Measurements from ENCODE around the gene PSPN.

The PSPN gene

GRCh38 chr19:6374711-6375410 lies 872 bp downstream of the PSPN start:
- no peak overlapping the region for H3K4me3 ChIP-seq (ENCODE audit: low read depth, low read length)
- no peak for TF ChIP-seq CTCF (conservative IDR thresholded peaks at IDR 0.05; ENCODE audit: low read depth, low read length)
- DNase-seq (ENCODE audit: low read depth): no peak

GRCh38 chr19:6374161-6374709 lies 1.5 kb downstream of the PSPN start:
- DNase-seq (ENCODE audit: low read depth): no peak
- no peak for TF ChIP-seq CTCF (conservative IDR thresholded peaks at IDR 0.05; ENCODE audit: low read depth, low read length)
- H3K4me3 ChIP-seq (ENCODE audit: low read depth, low read length): no peak overlapping the region

GRCh38 chr19:6373813-6374108 lies 2.0 kb downstream of the PSPN start:
- peak overlapping the region; percentile 62 for H3K4me3 ChIP-seq (ENCODE audit: low read depth, low read length)
- no peak for DNase-seq (ENCODE audit: low read depth)
- no peak for TF ChIP-seq CTCF (conservative IDR thresholded peaks at IDR 0.05; ENCODE audit: low read depth, low read length)

GRCh38 chr19:6373096-6373812 lies 2.5 kb downstream of the PSPN start:
- H3K4me3 ChIP-seq (ENCODE audit: low read depth, low read length): peak overlapping the region; percentile 93
- DNase-seq (ENCODE audit: low read depth): peak; percentile 99
- no peak for TF ChIP-seq CTCF (conservative IDR thresholded peaks at IDR 0.05; ENCODE audit: low read depth, low read length)

GRCh38 chr19:6372594-6373095 lies 3.1 kb downstream of the PSPN start, which contains the start of gene ALKBH7:
ALKBH7 (plus strand) TSS chr19:6372794; CDS start chr19:6372821, 27 bp downstream.
- H3K4me3 ChIP-seq (ENCODE audit: low read depth, low read length): peak within 1 kb of the TSS; percentile 93
- TF ChIP-seq CTCF (conservative IDR thresholded peaks at IDR 0.05; ENCODE audit: low read depth, low read length): peak; percentile 8
- DNase-seq (ENCODE audit: low read depth): peak; percentile 100

- H3K4me3 ChIP-seq (ENCODE audit: low read depth, low read length): no peak overlapping the region
- no peak for TF ChIP-seq CTCF (conservative IDR thresholded peaks at IDR 0.05; ENCODE audit: low read depth, low read length)
- no peak for DNase-seq (ENCODE audit: low read depth)
Measured at GRCh38 chr19:6364353-6364752, 11.4 kb downstream of the PSPN start.
